ENCODE measurements around the gene KRAS. TPM values are rescaled to one million over a fixed set of nuclear protein-coding genes. Genes with fewer than 3 reads are reported as not detected.

Gene KRAS
- total and polyA plus RNA-seq, 2 of the 13 experiments (the other 11 are each of a cell fraction or from before 2014, with no cell fraction given) = 6.5 to 9.8 TPM

GRCh38 chr12:25243680-25243990, 7.1 kb downstream of the KRAS start:
- peaks cover 1 to 6% of the 10 kb centered on the region in 2 experiments; a peak in 1 of 5 replicates for H3K36me3 ChIP-seq (replicated peaks in 1 of 2; ENCODE audit: control insufficient read depth in 1 of 2, insufficient read depth in 2 of 2, low read length in 2 of 2)
- no peaks in the 10 kb centered on the region for H3K27me3 ChIP-seq (ENCODE audit: control insufficient read depth in 1 of 2, insufficient read depth in 2 of 2, low read length in 2 of 2)
- no peak overlapping the region for H3K27ac ChIP-seq (ENCODE audit: extremely low read length, insufficient read depth, low read length)
- TF ChIP-seq DR1 (CRISPR knock-in tag; IDR thresholded peaks at IDR 0.05) = no peak
- TF ChIP-seq ARHGAP35 (CRISPR knock-in tag; IDR thresholded peaks at IDR 0.05; ENCODE audit: borderline replicate concordance) = no peak
- TF ChIP-seq SP1 (IDR thresholded peaks at IDR 0.05) = no peak
- no peak for TF ChIP-seq SP1 (CRISPR knock-in tag; IDR thresholded peaks at IDR 0.05)
- no peak for TF ChIP-seq ZNF652 (CRISPR knock-in tag; IDR thresholded peaks at IDR 0.05; ENCODE audit: borderline replicate concordance, low read depth)
- TF ChIP-seq CBX2 (IDR thresholded peaks at IDR 0.05; ENCODE audit: low read depth, low read length) = no peak
- no peak for TF ChIP-seq CBX2 (CRISPR knock-in tag; IDR thresholded peaks at IDR 0.05; ENCODE audit: low read depth)
- FAIRE-seq (no peak), ATAC-seq (no peak), DNase-seq (ENCODE audit: low spot score) (no peak)
- no peaks in the 10 kb centered on the region for H3K9me3 ChIP-seq (ENCODE audit: low read length)
- H3K9ac ChIP-seq (ENCODE audit: insufficient read depth, low read depth, low read length) = no peak overlapping the region
- peaks cover 10% of the 10 kb centered on the region for H3K79me2 ChIP-seq (ENCODE audit: insufficient read depth, low read length)
- no peak overlapping the region for H2AFZ ChIP-seq (ENCODE audit: low read length)
- intact Hi-C loops (cut with micrococcal nuclease; ENCODE audit: unreplicated experiment) = no loop called here
- ChIA-PET POLR2A (no interaction called here), CTCF (ENCODE audit: low intra/inter-chr PET ratio, low total read pairs) (no interaction called here)
- H3K4me2 ChIP-seq (ENCODE audit: low read depth, low read length) = no peak overlapping the region
- BruUV-seq (replicated peaks) = no TSS peak
- no peak overlapping the region for H3K4me3 ChIP-seq (replicated peaks in 1 of 3; ENCODE audit: insufficient read depth in 1 of 3, low read depth in 2 of 3, low read length in 3 of 3)
- no peaks in the 10 kb centered on the region for H4K20me1 ChIP-seq (ENCODE audit: insufficient read depth, low read length)
- H3K4me1 ChIP-seq (ENCODE audit: insufficient read depth, low read length) = no peaks in the 10 kb centered on the region
- in situ Hi-C loops (cut with HindIII; ENCODE audit: extremely low pct_ligation_motif_present, low pct_unique_long_range_greater_than_20kb) = no loop called here

GRCh38 chr12:25242981-25243679, 7.6 kb downstream of the KRAS start:
- H3K9ac ChIP-seq (ENCODE audit: insufficient read depth, low read depth, low read length) = no peak overlapping the region
- no peak overlapping the region for H3K4me2 ChIP-seq (ENCODE audit: low read depth, low read length)
- BruUV-seq (replicated peaks) = no TSS peak
- no peak overlapping the region for H2AFZ ChIP-seq (ENCODE audit: low read length)
- H3K27me3 ChIP-seq (ENCODE audit: control insufficient read depth in 1 of 2, insufficient read depth in 2 of 2, low read length in 2 of 2) = no peaks in the 10 kb centered on the region
- no peak for FAIRE-seq
- H3K36me3 ChIP-seq (replicated peaks in 1 of 2; ENCODE audit: control insufficient read depth in 1 of 2, insufficient read depth in 2 of 2, low read length in 2 of 2) = peaks cover 1 to 6% of the 10 kb centered on the region in 2 experiments; a peak in 1 of 5 replicates
- no peak overlapping the region for H3K4me3 ChIP-seq (replicated peaks in 1 of 3; ENCODE audit: insufficient read depth in 1 of 3, low read depth in 2 of 3, low read length in 3 of 3)
- DNase-seq (ENCODE audit: low spot score) = no peak
- in situ Hi-C loops (cut with HindIII; ENCODE audit: extremely low pct_ligation_motif_present, low pct_unique_long_range_greater_than_20kb) (no loop called here), intact Hi-C loops (cut with micrococcal nuclease; ENCODE audit: unreplicated experiment) (no loop called here)
- no peak for ATAC-seq
- H3K79me2 ChIP-seq (ENCODE audit: insufficient read depth, low read length) = peaks cover 5% of the 10 kb centered on the region
- 92% methylated on average over 5 of the region's 5 CpGs for WGBS (ENCODE audit: low lambda C conversion rate)
- H3K27ac ChIP-seq (ENCODE audit: extremely low read length, insufficient read depth, low read length) = no peak overlapping the region
- no peaks in the 10 kb centered on the region for H3K4me1 ChIP-seq (ENCODE audit: insufficient read depth, low read length)
- no peaks in the 10 kb centered on the region for H3K9me3 ChIP-seq (ENCODE audit: low read length)
- CTCF ChIA-PET (ENCODE audit: low intra/inter-chr PET ratio, low total read pairs) = no interaction called here
- H4K20me1 ChIP-seq (ENCODE audit: insufficient read depth, low read length) = no peaks in the 10 kb centered on the region
- POLR2A ChIA-PET = interaction anchor here (0.9 kb wide), 1 partner anchor 11 kb away, joined by 3 read pairs; no protein-coding TSS in a partner anchor
- TF ChIP-seq ATF7 (IDR thresholded peaks at IDR 0.05) (peak; percentile 52), ATF7 (CRISPR knock-in tag; IDR thresholded peaks at IDR 0.05) (no peak), ZNF770 (CRISPR knock-in tag; IDR thresholded peaks at IDR 0.05) (no peak), CCDC6 (CRISPR knock-in tag; IDR thresholded peaks at IDR 0.05) (no peak), CREB1 (IDR thresholded peaks at IDR 0.05) (0 out of 2 replicates have a peak, but pooled peaks have one; percentile 19), CREB1 (CRISPR knock-in tag; IDR thresholded peaks at IDR 0.05) (no peak), BHLHE40 (IDR thresholded peaks at IDR 0.05; ENCODE audit: low read length) (no peak), ZNF839 (CRISPR knock-in tag; IDR thresholded peaks at IDR 0.05; ENCODE audit: borderline replicate concordance) (no peak), HIC2 (CRISPR knock-in tag; IDR thresholded peaks at IDR 0.05; ENCODE audit: low read depth) (no peak), ZNF10 (CRISPR knock-in tag; IDR thresholded peaks at IDR 0.05; ENCODE audit: borderline replicate concordance, low read depth) (no peak)
